MV-4-11 (cell line): ENCODE results near the gene SLC35F1.
A peak's percentile ranks its signal among the peaks of the same experiment; 100 is the strongest.
"Not testable (repeated sequence)": the region's sequence is repeated elsewhere in the genome, so short reads cannot be mapped to it uniquely, and the experiment has no call there.

Experiments
- DNase-seq: peaks from one replicate; lab custom pipeline; 2025; lab: John Stamatoyannopoulos, UW

Gene SLC35F1

GRCh38 chr6:117906958-117907600, at the start of gene SLC35F1:
SLC35F1 (plus strand) TSS chr6:117907264.
- DNase-seq = no peak

- DNase-seq = not testable (repeated sequence)
Measured at GRCh38 chr6:117858601-117859000, 48.5 kb upstream of the SLC35F1 start.

GRCh38 chr6:117861545-117861944, 45.5 kb upstream of the SLC35F1 start:
- no peak for DNase-seq

- no peak for DNase-seq
Measured at GRCh38 chr6:117866561-117866960, 40.5 kb upstream of the SLC35F1 start.

GRCh38 chr6:117870486-117871242, 36.4 kb upstream of the SLC35F1 start:
- no peak for DNase-seq

- DNase-seq = no peak
Measured at GRCh38 chr6:117880824-117881223, 26.2 kb upstream of the SLC35F1 start.

- DNase-seq = no peak
Measured at GRCh38 chr6:117890172-117890571, 16.9 kb upstream of the SLC35F1 start.

- DNase-seq = no peak
Measured at GRCh38 chr6:117906507-117906957, 532 bp upstream of the SLC35F1 start.

- no peak for DNase-seq
Measured at GRCh38 chr6:117907601-117908245, 659 bp downstream of the SLC35F1 start.

GRCh38 chr6:117908246-117909068, 1.4 kb downstream of the SLC35F1 start:
- no peak for DNase-seq

- no peak for DNase-seq
Measured at GRCh38 chr6:117909638-117910037, 2.6 kb downstream of the SLC35F1 start.

GRCh38 chr6:117910549-117910948, 3.5 kb downstream of the SLC35F1 start:
- DNase-seq = no peak

GRCh38 chr6:117911150-117911549, 4.1 kb downstream of the SLC35F1 start:
- DNase-seq = no peak

- no peak for DNase-seq
Measured at GRCh38 chr6:117911660-117912059, 4.6 kb downstream of the SLC35F1 start.

GRCh38 chr6:117915846-117916245, 8.8 kb downstream of the SLC35F1 start:
- no peak for DNase-seq

- DNase-seq = no peak
Measured at GRCh38 chr6:117916483-117916882, 9.4 kb downstream of the SLC35F1 start.

GRCh38 chr6:117917176-117917575, 10.1 kb downstream of the SLC35F1 start:
- DNase-seq = no peak

GRCh38 chr6:117918454-117918853, 11.4 kb downstream of the SLC35F1 start:
- DNase-seq = peak; percentile 10

GRCh38 chr6:117919275-117919674, 12.2 kb downstream of the SLC35F1 start:
- no peak for DNase-seq

GRCh38 chr6:117919775-117920729, 13.0 kb downstream of the SLC35F1 start:
- DNase-seq = no peak

GRCh38 chr6:117924690-117925089, 17.6 kb downstream of the SLC35F1 start:
- DNase-seq = no peak
